ENCODE data around the gene CHRNB1.

Gene CHRNB1

GRCh38 chr17:7415784-7416183 lies 29.1 kb upstream of the CHRNB1 start:
- no peak for DNase-seq (ENCODE audit: low read depth, low spot score)

GRCh38 chr17:7416323-7416722 lies 28.5 kb upstream of the CHRNB1 start:
- DNase-seq (ENCODE audit: low read depth, low spot score): no peak

- DNase-seq (ENCODE audit: low read depth, low spot score): no peak
Observed at GRCh38 chr17:7417056-7417655, 27.7 kb upstream of the CHRNB1 start.

DNA sequence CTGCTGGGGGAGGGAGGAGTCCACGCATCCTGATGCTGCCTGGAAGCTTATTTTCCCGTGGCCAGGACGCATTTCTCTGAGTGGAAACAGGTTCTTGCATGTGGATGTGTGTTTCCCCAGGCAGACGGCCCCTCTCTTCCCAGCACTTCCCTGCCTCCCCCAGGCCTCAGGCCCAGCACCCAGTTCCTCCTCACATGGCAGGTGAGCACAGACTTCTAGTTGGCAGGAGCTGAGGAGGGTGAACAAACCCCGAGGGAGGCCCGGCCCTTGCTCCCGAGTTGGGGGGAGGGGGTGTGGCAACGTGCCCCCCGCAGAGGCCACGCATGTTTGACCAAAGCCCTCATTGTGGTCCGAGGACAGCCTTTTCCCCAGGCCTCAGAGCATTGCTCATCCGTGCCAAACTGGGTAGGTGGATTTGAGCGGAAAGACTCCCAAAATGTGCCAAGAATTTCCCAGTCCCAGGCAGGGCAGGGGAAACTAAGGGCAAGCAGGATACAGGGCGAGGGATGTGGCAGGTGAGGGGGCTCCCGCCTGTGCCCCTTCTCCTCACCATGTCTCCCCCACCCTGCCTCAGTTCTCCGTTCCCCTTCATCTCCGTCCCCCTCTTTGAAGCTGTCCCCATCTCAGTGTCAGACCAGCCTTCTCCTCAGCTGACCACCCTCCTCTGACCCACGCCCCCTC lies 26.2 kb upstream of the CHRNB1 start:
- DNase-seq (ENCODE audit: low read depth, low spot score): no peak

GRCh38 chr17:7419819-7420610 lies 24.8 kb upstream of the CHRNB1 start, which contains the start of gene SPEM1:
Gene SPEM1 (plus strand): TSS chr17:7420324. CDS start chr17:7420385, 61 bp downstream.
- DNase-seq (ENCODE audit: low read depth, low spot score): no peak

GRCh38 chr17:7421186-7421585 lies 23.7 kb upstream of the CHRNB1 start:
- DNase-seq (ENCODE audit: low read depth, low spot score): no peak

- DNase-seq (ENCODE audit: low read depth, low spot score): no peak
Observed at GRCh38 chr17:7423679-7424078, 21.2 kb upstream of the CHRNB1 start.

DNA sequence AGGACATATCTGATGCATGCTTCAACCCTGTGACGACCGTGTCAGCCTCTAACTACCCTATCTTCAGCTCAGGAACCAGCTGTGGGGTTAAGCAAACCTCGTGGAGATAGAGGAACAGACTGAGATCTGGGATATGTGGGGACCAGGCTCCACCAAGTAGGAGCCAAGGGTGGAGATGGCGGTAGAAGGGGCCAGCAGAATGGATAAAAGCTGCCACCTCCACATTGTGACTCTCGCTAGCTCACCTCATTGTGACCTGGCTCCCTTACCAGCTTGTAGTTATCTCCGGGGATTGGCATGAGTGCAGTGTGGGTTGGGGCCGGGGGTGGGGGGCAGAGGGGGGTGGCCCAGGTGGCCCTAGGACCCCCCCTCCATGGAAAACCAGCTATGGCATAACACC lies 19.5 kb upstream of the CHRNB1 start, which contains the start of gene SPEM2:
Gene SPEM2 (plus strand): TSS at position 301 of the 400 bp plus-strand sequence. CDS start 73 bp downstream, at position 374.
- DNase-seq (ENCODE audit: low read depth, low spot score): no peak

DNA sequence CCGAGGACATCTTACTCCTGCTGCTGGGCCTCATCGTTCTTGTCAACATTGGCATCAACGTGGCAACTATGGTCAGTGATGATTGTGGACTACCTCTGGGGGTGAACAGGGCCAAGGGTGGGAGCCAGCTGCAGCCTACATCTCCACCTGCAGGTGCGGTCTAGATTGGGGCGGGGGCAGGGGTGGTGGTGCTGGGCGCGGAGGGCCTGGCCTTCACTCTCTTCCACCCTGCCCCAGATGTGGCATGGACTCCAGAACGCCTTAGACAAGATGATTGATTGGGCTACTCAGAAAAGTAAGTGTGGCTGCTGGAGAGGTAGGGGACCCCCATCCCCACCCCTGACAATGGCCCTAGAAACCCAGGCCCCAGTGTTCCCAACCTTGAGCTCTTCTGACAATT lies 19.1 kb upstream of the CHRNB1 start:
- DNase-seq (ENCODE audit: low read depth, low spot score): no peak

GRCh38 chr17:7426203-7426863 lies 18.5 kb upstream of the CHRNB1 start:
- no peak for DNase-seq (ENCODE audit: low read depth, low spot score)

DNA sequence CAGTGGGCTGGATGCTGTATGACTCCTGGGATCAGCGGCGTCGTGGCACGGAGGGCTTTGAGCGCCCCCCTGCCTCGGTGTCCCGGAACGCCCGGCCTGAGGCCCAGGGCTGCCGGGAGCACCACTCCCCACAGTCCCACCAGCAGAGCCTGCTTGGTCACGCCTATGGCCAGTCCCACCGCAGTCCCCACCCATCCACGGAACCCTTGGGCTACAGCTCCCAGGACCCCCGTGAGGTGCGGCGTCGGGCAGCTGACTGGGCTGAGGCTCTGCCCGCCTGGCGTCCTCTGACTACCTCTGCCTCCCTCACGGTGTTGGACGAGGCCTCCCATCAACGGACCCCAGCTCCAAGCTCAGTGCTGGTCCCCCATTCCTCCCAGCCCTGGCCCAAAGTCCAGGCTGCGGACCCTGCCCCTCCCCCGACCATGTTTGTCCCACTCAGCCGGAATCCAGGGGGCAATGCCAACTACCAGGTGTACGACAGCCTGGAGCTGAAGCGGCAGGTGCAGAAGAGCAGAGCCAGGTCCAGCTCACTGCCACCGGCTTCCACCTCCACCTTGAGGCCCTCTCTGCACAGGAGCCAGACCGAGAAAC lies 17.9 kb upstream of the CHRNB1 start:
- no peak for DNase-seq (ENCODE audit: low read depth, low spot score)

- DNase-seq (ENCODE audit: low read depth, low spot score): no peak
Observed at GRCh38 chr17:7427549-7427948, 17.3 kb upstream of the CHRNB1 start.

DNA sequence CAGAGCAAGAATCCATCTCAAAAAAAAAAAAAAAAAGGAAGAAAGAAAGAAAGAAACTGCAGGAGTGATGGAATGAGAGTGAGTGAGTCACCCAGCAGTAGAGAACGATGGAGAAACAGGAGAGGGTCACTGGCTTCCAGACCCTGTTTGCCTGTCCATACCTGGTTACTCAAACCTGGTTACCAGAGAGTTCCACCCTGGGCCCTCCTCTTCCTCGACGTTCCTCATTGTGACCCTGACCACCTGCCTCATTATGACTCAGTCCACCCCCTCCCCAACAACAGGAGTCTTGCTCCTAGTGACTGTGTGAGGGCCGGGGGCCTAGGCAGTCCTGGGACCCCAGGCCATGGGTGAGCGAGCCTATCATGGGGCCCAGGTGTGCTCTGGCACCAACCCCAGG lies 16.3 kb upstream of the CHRNB1 start, which contains the start of gene SPEM3:
Gene SPEM3 (plus strand): TSS at position 301 of the 400 bp plus-strand sequence. CDS start 46 bp downstream, at position 347.
- no peak for DNase-seq (ENCODE audit: low read depth, low spot score)

DNA sequence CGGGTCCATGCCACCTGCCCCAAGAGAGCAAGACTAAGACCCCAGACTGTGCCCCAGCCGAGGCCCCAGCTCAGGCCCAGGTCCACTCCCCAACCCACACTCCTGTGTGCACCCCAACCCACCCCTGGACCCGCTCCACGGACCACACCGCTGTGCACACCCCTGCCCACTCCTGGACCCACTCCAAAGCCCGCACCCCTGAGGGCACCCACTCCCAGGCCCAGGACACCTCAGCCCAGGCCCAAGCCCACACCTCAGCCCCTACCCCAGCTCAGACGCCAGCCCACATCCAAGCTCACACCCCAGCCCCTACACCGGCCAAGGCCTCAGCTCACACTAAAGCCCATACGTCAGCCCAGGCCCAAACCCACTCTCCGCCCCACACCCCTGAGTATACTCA lies 15.1 kb upstream of the CHRNB1 start:
- DNase-seq (ENCODE audit: low read depth, low spot score): no peak

GRCh38 chr17:7431231-7431630 lies 13.6 kb upstream of the CHRNB1 start:
- no peak for DNase-seq (ENCODE audit: low read depth, low spot score)

- DNase-seq (ENCODE audit: low read depth, low spot score): no peak
Observed at GRCh38 chr17:7432296-7432695, 12.6 kb upstream of the CHRNB1 start.

DNA sequence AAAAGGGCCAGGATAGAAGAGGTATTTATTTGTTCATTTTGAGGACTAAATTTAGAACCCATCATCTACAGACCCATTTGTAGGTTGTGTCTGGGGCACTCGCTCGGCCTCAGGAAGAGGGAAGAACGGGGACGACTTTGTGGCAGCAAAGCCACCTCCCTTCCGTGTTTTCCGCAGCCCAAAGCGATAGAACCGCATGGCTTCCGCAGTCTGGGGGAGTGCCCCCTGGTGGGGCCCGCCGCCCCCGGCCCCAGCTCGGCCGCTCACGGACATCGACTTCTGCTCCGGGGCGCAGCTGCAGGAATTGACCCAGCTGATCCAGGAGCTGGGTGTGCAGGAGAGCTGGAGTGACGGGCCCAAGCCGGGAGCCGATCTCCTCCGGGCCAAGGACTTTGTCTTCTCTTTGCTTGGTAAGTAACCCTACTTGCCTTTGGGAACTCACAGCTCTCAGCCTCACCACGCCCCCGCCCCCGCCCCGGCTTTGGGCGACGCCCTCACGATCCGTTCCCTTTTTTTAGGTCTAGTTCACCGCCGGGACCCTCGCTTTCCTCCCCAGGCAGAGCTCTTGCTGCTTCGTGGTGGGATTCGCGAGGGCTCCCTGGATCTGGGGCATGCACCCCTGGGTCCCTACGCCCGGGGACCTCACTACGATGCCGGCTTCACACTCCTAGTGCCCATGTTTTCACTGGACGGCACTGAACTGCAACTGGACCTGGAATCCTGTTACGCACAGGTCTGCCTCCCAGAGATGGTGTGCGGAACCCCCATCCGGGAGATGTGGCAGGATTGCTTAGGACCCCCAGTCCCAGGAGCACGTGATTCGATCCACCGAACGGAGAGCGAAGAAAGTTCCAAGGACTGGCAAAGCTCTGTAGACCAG lies 8.9 kb upstream of the CHRNB1 start:
- DNase-seq (ENCODE audit: low read depth, low spot score): peak; percentile 48

DNA sequence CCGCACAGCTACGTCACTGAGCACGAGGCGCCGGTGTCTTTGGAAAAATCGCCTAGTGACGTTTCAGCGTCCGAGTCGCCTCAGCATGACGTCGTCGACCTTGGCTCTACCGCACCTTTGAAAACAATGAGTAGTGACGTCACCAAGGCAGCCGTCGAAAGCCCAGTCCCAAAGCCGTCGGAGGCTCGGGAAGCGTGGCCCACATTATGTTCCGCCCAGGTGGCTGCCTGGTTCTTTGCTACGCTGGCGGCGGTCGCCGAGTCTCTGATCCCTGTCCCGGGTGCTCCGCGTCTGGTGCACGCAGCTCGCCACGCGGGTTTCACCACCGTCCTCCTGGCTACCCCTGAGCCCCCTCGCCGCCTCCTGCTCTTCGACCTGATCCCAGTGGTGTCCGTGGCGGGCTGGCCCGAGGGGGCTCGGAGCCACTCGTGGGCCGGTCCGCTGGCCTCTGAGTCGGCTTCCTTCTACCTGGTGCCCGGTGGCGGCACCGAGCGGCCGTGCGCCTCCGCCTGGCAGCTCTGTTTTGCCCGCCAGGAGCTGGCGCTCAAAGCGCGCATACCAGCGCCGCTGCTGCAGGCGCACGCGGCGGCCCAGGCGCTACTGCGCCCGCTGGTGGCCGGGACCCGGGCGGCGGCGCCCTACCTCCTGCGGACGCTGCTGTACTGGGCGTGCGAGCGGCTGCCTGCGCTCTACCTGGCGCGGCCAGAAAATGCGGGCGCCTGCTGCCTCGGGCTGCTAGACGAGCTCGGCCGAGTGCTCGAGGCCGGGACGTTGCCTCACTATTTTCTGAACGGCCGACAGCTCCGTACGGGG lies 8.1 kb upstream of the CHRNB1 start:
- DNase-seq (ENCODE audit: low read depth, low spot score): peak; percentile 95

DNA sequence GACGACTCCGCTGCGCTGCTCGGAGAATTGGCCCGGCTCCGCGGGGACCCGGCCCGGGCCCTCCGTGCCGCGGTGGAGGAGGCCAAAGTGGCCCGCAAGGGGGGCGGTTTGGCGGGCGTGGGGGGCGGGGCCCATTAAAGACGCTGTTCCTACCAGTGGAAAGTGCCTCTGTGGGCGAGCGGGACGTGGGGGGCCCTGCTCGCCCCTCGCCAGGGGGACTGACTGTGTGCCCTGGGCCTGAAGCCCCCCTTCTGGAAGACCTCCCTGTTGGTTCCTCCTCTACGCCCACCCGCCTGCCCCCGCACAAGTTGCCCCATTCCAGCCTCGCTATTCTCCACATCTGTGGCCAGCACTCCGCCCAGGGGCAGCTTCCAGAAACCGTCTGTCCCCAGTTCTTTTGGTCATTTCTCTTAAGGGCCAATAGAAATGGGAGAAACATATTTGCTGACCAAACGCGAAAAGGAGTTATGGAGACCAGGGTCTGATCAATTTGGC lies 7.4 kb upstream of the CHRNB1 start:
- no peak for DNase-seq (ENCODE audit: low read depth, low spot score)

Data from astrocyte of the hippocampus (primary cell).